Panc1 (cell line): Measurements from ENCODE around the gene CNTN4. TPM values are rescaled to one million over a fixed set of nuclear protein-coding genes. Genes with fewer than 3 reads are reported as not detected.
"Not testable (repeated sequence)": the region's sequence is repeated elsewhere in the genome, so short reads cannot be mapped to it uniquely, and the experiment has no call there.

Experiments used
- ATAC-seq: fragments of 200-7000 bp; cut with Tn5 transposase; 2 replicates; pipeline ENCODE4 v1.9.1; 2020; ENCODE audit warnings: mild to moderate bottlenecking, moderate library complexity
- BruUV-seq: library from RNA; stranded (reverse); fragments of 400-500 nt; replicated peaks from 2 replicates; lab custom pipeline; 2021; lab: Mats Ljungman, UMichigan
- CTCF ChIA-PET: fragments of 300-600 bp; sonication (Branson Sonifier 250); formaldehyde crosslinking; loops from one replicate; lab custom pipeline; 2022; ENCODE audit warnings: antibody characterized with exemption; lab: Charles Lee
- POLR2A ChIA-PET: fragments of 300-600 bp; sonication (Branson Sonifier 250); formaldehyde crosslinking; loops from one replicate; lab custom pipeline; 2022; ENCODE audit warnings: antibody characterized with exemption; lab: Charles Lee
- DNase-seq: peaks from one replicate; pipeline ENCODE4 v3.0.0-alpha.2; 2010; ENCODE audit warnings: low read depth, low spot score
- H3K27ac ChIP-seq: 2 replicates; pipeline ENCODE4 v1.5.1; 2011; ENCODE audit warnings: mild to moderate bottlenecking, low read length, inconsistent platforms
- H3K27me3 ChIP-seq: fragments of 200-500 bp; sonication (Bioruptor generic); 2 replicates; pipeline ENCODE4 v1.6.0; 2014; ENCODE audit warnings: low read length, inconsistent platforms; ENCODE audit not compliant: control insufficient read depth, insufficient read depth
- H3K36me3 ChIP-seq: fragments of 200-500 bp; sonication (Bioruptor generic); 2 replicates; pipeline ENCODE4 v1.5.1; 2014; ENCODE audit warnings: inconsistent platforms, mild to moderate bottlenecking, low read length, moderate library complexity; ENCODE audit not compliant: control insufficient read depth, insufficient read depth
- H3K4me1 ChIP-seq: 2 replicates; pipeline ENCODE4 v1.5.1; 2011; ENCODE audit warnings: inconsistent platforms, mild to moderate bottlenecking, low read length, moderate library complexity; ENCODE audit not compliant: control insufficient read depth, insufficient read depth
- H3K4me3 ChIP-seq, 2 experiments: 2 replicates each; pipeline ENCODE4 v1.5.1; 2011 to 2012; ENCODE audit warnings: low read depth in 2 of 2, low read length in 2 of 2, mild to moderate bottlenecking in 2 of 2, inconsistent platforms in 1 of 2, moderate library complexity in 1 of 2
- H3K9me3 ChIP-seq: fragments of 200-500 bp; sonication (Bioruptor generic); 2 replicates; pipeline ENCODE4 v1.5.1; 2014; ENCODE audit warnings: low read depth, mild to moderate bottlenecking, inconsistent platforms, low read length, moderate library complexity; ENCODE audit not compliant: control insufficient read depth, insufficient read depth
- CTCF ChIP-seq: fragments of 450-650 bp; IDR thresholded peaks from 2 replicates; pipeline ENCODE4 v1.5.1; 2017; ENCODE audit warnings: mild to moderate bottlenecking
- POLR2AphosphoS5 ChIP-seq: IDR thresholded peaks from 2 replicates; pipeline ENCODE4 v1.6.1; 2012; ENCODE audit warnings: mild to moderate bottlenecking, low read depth, low read length, moderate library complexity
- REST ChIP-seq, 2 experiments: IDR thresholded peaks; 2 replicates each; pipeline ENCODE4 v1.6.1; 2011 to 2012; ENCODE audit warnings: low read depth in 2 of 2, control low read depth in 1 of 2, low read length in 1 of 2, mild to moderate bottlenecking in 1 of 2, moderate library complexity in 1 of 2; ENCODE audit not compliant: insufficient read depth in 1 of 2
- SIN3A ChIP-seq: IDR thresholded peaks from 2 replicates; pipeline ENCODE4 v1.6.1; 2012; ENCODE audit warnings: low read depth, mild to moderate bottlenecking, low read length, moderate library complexity, borderline replicate concordance; ENCODE audit not compliant: insufficient read depth
- TCF7L2 ChIP-seq: IDR thresholded peaks from 2 replicates; pipeline ENCODE4 v1.6.1; 2011; ENCODE audit warnings: mild to moderate bottlenecking, low read depth, low read length, inconsistent platforms
- in situ Hi-C: cut with HindIII; loops from 2 replicates; pipeline ENCODE4 v1.10.0; 2016; ENCODE audit warnings: low sequenced_read_pairs, low pct_unique_long_range_greater_than_20kb
- intact Hi-C: fragments of 100-400 bp; cut with micrococcal nuclease; formaldehyde crosslinking; loops from one replicate; pipeline ENCODE4 v1.10.0; 2022; ENCODE audit not compliant: unreplicated experiment
- total RNA-seq: library from RNA; stranded (reverse); gene quantifications from one replicate; pipeline ENCODE4 v1.2.1, GENCODE V29; 2021; ENCODE audit not compliant: unreplicated experiment

The CNTN4 gene
- total RNA-seq, 1 experiment from 2014 or later, result not detected

GRCh38 chr3:2985479-2985878 lies 886.8 kb downstream of the CNTN4 start:
- Histone ChIP-seq H3K27me3 (no peaks in the 10 kb centered on the region), H3K9me3 (no peaks in the 10 kb centered on the region), H3K36me3 (no peaks in the 10 kb centered on the region), H3K27ac (no peak overlapping the region), H3K4me1 (no peaks in the 10 kb centered on the region), H3K4me3 (no peak overlapping the region)
- DNase-seq (no peak), ATAC-seq (no peak)
- intact Hi-C loops (no loop called here), in situ Hi-C loops (no loop called here)
- ChIA-PET CTCF (no interaction called here), POLR2A (no interaction called here)
- no TSS peak for BruUV-seq
- no peak for TF ChIP-seq SIN3A
- TF ChIP-seq POLR2AphosphoS5, result no peak
- no peak for TF ChIP-seq REST (IDR thresholded peaks at IDR 0.05; ENCODE audit: insufficient read depth in 1 of 2, low read depth in 2 of 2, low read length in 1 of 2)
- TF ChIP-seq CTCF, result no peak
- no peak for TF ChIP-seq TCF7L2

GRCh38 chr3:2992534-2992933 lies 893.9 kb downstream of the CNTN4 start:
- no peak overlapping the region for H3K4me3 ChIP-seq
- no peak overlapping the region for H3K27ac ChIP-seq
- no TSS peak for BruUV-seq
- POLR2A ChIA-PET, result no interaction called here
- no peaks in the 10 kb centered on the region for H3K4me1 ChIP-seq
- intact Hi-C loops, result no loop called here
- in situ Hi-C loops, result no loop called here
- DNase-seq (no peak), ATAC-seq (no peak)
- CTCF ChIA-PET, result no interaction called here
- no peak for TF ChIP-seq TCF7L2
- TF ChIP-seq POLR2AphosphoS5, result no peak
- TF ChIP-seq SIN3A, result no peak
- TF ChIP-seq CTCF, result no peak
- TF ChIP-seq REST (IDR thresholded peaks at IDR 0.05; ENCODE audit: insufficient read depth in 1 of 2, low read depth in 2 of 2, low read length in 1 of 2), result no peak
- H3K36me3 ChIP-seq, result no peaks in the 10 kb centered on the region
- H3K27me3 ChIP-seq, result no peaks in the 10 kb centered on the region
- H3K9me3 ChIP-seq, result no peaks in the 10 kb centered on the region

GRCh38 chr3:2993130-2993529 lies 894.5 kb downstream of the CNTN4 start:
- H3K27me3 ChIP-seq, DNase-seq, H3K27ac ChIP-seq, in situ Hi-C loops, H3K9me3 ChIP-seq, CTCF ChIA-PET, H3K36me3 ChIP-seq, H3K4me1 ChIP-seq, H3K4me3 ChIP-seq, intact Hi-C loops, POLR2A ChIA-PET, BruUV-seq, ATAC-seq: not testable (repeated sequence)
